MM.1S (cell line): ENCODE results near the gene CPAMD8.
"Not testable (repeated sequence)": the region's sequence is repeated elsewhere in the genome, so short reads cannot be mapped to it uniquely, and the experiment has no call there.

Source experiments
- DNase-seq: peaks from one replicate; pipeline ENCODE4 v3.0.0-alpha.2; 2015
- H2AFZ ChIP-seq: fragments of 300-600 bp; sonication (generic); 2 replicates; pipeline ENCODE4 v1.6.0; 2016; ENCODE audit warnings: antibody characterized with exemption, low read length
- H3F3A ChIP-seq: fragments of 300-600 bp; sonication (generic); 2 replicates; pipeline ENCODE4 v1.6.1; 2016; ENCODE audit warnings: mild to moderate bottlenecking, antibody characterized with exemption, low read length, moderate library complexity, mixed read lengths; ENCODE audit not compliant: insufficient read depth
- H3K27ac ChIP-seq: fragments of 300-600 bp; sonication (generic); 2 replicates; pipeline ENCODE4 v1.5.1; 2016; ENCODE audit warnings: mild to moderate bottlenecking, low read length
- H3K27me3 ChIP-seq: fragments of 300-600 bp; sonication (generic); replicated peaks from 2 replicates; pipeline ENCODE4 v1.6.0; 2016; ENCODE audit warnings: low read length; ENCODE audit not compliant: insufficient read depth
- H3K36me3 ChIP-seq: fragments of 300-600 bp; sonication (generic); replicated peaks from 2 replicates; pipeline ENCODE4 v1.6.1; 2016; ENCODE audit warnings: mild to moderate bottlenecking, low read length, mixed read lengths; ENCODE audit not compliant: insufficient read depth
- H3K4me1 ChIP-seq: fragments of 300-600 bp; sonication (generic); 2 replicates; pipeline ENCODE4 v1.6.1; 2016; ENCODE audit warnings: low read length, mixed read lengths
- H3K4me2 ChIP-seq: fragments of 300-600 bp; sonication (generic); 2 replicates; pipeline ENCODE4 v1.6.0; 2016; ENCODE audit warnings: low read depth, low read length
- H3K4me3 ChIP-seq: fragments of 300-600 bp; sonication (generic); 2 replicates; pipeline ENCODE4 v1.5.1; 2016; ENCODE audit warnings: low read length, mixed read lengths
- H3K79me2 ChIP-seq: fragments of 300-600 bp; sonication (generic); 2 replicates; pipeline ENCODE4 v1.6.1; 2016; ENCODE audit warnings: mixed run types, low read length, mixed read lengths
- H3K9ac ChIP-seq: fragments of 300-600 bp; sonication (generic); 2 replicates; pipeline ENCODE4 v1.6.1; 2016; ENCODE audit warnings: low read length, mixed read lengths
- H3K9me2 ChIP-seq: fragments of 300-600 bp; sonication (generic); replicated peaks from 2 replicates; pipeline ENCODE4 v1.6.1; 2016; ENCODE audit warnings: mild to moderate bottlenecking, low read length, mixed read lengths; ENCODE audit not compliant: insufficient read depth
- H3K9me3 ChIP-seq: fragments of 300-600 bp; sonication (generic); replicated peaks from 2 replicates; pipeline ENCODE4 v1.6.1; 2016; ENCODE audit warnings: mild to moderate bottlenecking, low read length, mixed read lengths; ENCODE audit not compliant: insufficient read depth
- H4K20me1 ChIP-seq: fragments of 300-600 bp; sonication (generic); 2 replicates; pipeline ENCODE4 v1.6.1; 2016; ENCODE audit warnings: mild to moderate bottlenecking, low read length, moderate library complexity, mixed read lengths; ENCODE audit not compliant: insufficient read depth
- EZH2 ChIP-seq: fragments of 300-600 bp; sonication (generic); optimal IDR thresholded peaks from 2 replicates; pipeline ENCODE3; 2017; ENCODE audit warnings: low read depth, mild to moderate bottlenecking, antibody characterized with exemption, low read length, mixed read lengths
- EZH2phosphoT487 ChIP-seq: fragments of 300-600 bp; sonication (generic); IDR thresholded peaks from 2 replicates; pipeline ENCODE4 v1.6.1; 2018; ENCODE audit warnings: antibody characterized with exemption, low read length
- TF ChIP-seq, protein P1 (sequence below): fragments of 300-600 bp; sonication (generic); IDR thresholded peaks from 2 replicates; pipeline ENCODE4 v1.5.1; 2016; ENCODE audit warnings: antibody characterized with exemption, low read length, mixed read lengths

Gene CPAMD8

DNA sequence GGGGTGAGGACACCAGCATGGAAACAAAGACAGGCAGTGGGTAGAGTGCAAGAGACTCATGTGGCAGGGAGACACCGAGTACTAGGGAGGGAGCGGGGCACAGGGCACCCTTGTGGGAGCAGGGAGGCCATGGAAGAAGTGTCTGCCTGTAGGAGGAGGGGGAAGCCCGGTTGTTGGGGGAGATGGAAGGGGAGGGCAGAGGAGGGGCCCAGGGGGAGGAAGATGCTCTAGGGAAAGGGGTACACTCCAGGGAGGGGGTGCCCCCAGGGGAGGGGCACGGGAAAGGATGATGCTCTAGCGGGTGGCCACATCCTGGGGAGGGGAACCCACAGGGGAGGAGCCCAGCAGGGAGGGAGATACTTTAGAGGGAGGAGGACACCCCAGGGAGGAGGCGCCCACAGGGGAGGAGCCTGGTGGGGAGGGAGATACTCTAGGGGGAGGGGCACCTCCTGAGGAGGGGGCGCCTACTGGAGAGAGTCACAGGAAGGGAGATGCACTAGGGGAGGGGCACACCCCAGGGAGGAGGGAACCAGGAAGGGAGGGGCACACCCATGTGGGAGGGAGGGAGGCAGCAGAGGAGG is 24.9 kb downstream of the CPAMD8 start:
- Histone ChIP-seq H3K9me2 (no peaks in the 10 kb centered on the region), H3K4me2 (no peak overlapping the region), H3K9ac (no peak overlapping the region), H3K4me1 (no peaks in the 10 kb centered on the region), H3K9me3 (no peaks in the 10 kb centered on the region), H3K27ac (no peak overlapping the region), H3K36me3 (no peaks in the 10 kb centered on the region), H4K20me1 (no peaks in the 10 kb centered on the region), H3K27me3 (peaks cover 50% of the 10 kb centered on the region), H3F3A (no peaks in the 10 kb centered on the region), H3K79me2 (no peaks in the 10 kb centered on the region), H3K4me3 (no peak overlapping the region), H2AFZ (no peak overlapping the region)
- TF ChIP-seq EZH2, result no peak
- DNase-seq, result no peak

DNA sequence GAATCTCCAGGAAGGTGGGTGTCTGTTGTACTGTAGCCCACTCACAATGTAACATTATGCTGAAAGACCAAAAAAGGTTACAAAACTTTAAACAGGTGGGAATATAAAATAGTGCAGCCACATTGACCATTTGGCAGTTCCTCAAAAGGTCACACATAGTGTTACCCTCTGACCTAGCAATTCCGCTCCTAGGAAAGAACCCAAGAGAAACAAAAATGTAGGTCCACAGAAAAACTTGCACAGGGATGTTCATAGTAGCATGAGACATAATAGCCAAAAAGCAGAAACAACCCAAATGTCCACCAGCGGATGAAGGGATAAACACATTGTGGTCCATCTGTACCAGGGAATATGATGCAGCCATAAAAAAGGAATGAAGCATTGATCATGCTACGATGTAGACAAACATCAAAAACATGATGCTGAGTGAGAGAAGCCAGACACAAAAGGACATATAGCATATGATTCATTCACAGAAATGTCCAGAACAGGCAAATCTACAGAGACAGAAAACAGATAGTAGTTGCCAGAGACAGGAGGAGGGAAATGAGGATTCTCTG is 27.9 kb downstream of the CPAMD8 start:
- no peak overlapping the region for H3K4me3 ChIP-seq
- H3K36me3 ChIP-seq, result no peaks in the 10 kb centered on the region
- H3K27ac ChIP-seq, result no peak overlapping the region
- TF ChIP-seq EZH2 (no peak), EZH2phosphoT487 (no peak)
- TF ChIP-seq, protein P1, sequence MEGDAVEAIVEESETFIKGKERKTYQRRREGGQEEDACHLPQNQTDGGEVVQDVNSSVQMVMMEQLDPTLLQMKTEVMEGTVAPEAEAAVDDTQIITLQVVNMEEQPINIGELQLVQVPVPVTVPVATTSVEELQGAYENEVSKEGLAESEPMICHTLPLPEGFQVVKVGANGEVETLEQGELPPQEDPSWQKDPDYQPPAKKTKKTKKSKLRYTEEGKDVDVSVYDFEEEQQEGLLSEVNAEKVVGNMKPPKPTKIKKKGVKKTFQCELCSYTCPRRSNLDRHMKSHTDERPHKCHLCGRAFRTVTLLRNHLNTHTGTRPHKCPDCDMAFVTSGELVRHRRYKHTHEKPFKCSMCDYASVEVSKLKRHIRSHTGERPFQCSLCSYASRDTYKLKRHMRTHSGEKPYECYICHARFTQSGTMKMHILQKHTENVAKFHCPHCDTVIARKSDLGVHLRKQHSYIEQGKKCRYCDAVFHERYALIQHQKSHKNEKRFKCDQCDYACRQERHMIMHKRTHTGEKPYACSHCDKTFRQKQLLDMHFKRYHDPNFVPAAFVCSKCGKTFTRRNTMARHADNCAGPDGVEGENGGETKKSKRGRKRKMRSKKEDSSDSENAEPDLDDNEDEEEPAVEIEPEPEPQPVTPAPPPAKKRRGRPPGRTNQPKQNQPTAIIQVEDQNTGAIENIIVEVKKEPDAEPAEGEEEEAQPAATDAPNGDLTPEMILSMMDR, result no peak
- no peaks in the 10 kb centered on the region for H3K9me2 ChIP-seq
- no peaks in the 10 kb centered on the region for H3K4me1 ChIP-seq
- H3K9ac ChIP-seq, result no peak overlapping the region
- no peaks in the 10 kb centered on the region for H3K79me2 ChIP-seq
- H2AFZ ChIP-seq, result no peak overlapping the region
- DNase-seq, result no peak
- peaks cover 46% of the 10 kb centered on the region for H3K27me3 ChIP-seq
- no peaks in the 10 kb centered on the region for H3K9me3 ChIP-seq
- H3K4me2 ChIP-seq, result no peak overlapping the region
- H3F3A ChIP-seq, result no peaks in the 10 kb centered on the region
- no peaks in the 10 kb centered on the region for H4K20me1 ChIP-seq

DNA sequence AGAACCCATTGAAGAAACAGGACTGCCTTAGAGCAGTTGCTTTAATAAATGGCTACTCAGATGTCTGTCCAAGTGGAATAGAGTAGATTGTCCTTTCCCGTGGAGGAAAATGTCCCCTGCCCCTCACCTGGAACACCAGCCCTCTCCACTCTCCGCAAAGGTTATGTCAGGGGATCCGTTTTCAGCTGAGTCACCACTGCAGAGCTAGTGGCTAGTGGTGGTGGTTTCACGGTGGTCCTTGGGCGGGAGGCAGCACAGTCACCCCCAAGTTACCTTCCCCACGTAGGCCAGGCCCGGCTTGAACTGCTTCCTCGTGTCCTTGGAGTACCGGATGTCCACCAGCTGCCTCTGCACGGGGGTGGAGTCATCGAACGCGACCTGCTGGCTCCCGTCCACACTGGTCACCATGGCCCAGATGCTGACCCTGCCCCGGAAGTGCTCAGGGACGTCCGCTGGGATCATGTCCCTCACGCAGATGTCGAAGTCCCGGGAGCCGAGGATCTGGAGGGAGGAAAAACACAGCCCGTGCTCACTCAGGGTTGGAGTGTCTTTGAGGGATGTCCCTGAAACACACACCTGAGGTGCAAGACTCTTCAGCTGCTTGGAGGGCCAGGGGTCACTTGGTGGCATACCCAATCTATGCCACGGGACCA is 29.6 kb downstream of the CPAMD8 start:
- peaks cover 46% of the 10 kb centered on the region for H3K27me3 ChIP-seq
- H2AFZ ChIP-seq, H3K9ac ChIP-seq, DNase-seq, H3K9me2 ChIP-seq, H4K20me1 ChIP-seq, H3K4me2 ChIP-seq, H3K27ac ChIP-seq, H3F3A ChIP-seq, H3K79me2 ChIP-seq, H3K9me3 ChIP-seq, H3K4me1 ChIP-seq, H3K36me3 ChIP-seq, H3K4me3 ChIP-seq: not testable (repeated sequence)

DNA sequence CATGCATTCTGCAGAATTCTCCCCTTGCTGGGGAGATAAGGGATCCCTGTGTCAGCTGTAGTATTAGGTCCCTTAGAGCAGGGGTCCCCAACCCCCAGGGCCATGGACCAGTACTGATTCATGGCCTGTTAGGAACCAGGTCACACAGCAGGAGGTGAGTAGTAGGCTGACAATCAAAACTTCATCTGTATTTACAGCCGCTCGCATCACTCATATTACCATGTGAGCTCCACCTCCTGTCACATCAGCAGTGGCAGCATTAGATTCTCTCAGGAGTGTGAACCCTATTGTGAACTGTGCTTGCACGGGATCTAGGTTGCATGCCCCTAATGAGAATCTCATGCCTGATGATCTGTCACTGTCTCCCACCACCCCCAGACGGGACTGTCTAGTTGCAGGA is 37.9 kb downstream of the CPAMD8 start:
- DNase-seq, result no peak
- peaks cover 57% of the 10 kb centered on the region for H3K27me3 ChIP-seq
- H3K79me2 ChIP-seq, result no peaks in the 10 kb centered on the region
- H3K9ac ChIP-seq, result no peak overlapping the region
- no peak overlapping the region for H2AFZ ChIP-seq
- H3K36me3 ChIP-seq, result no peaks in the 10 kb centered on the region
- TF ChIP-seq EZH2phosphoT487 (no peak), EZH2 (no peak)
- TF ChIP-seq, protein P1, result no peak
- no peaks in the 10 kb centered on the region for H4K20me1 ChIP-seq
- no peak overlapping the region for H3K4me2 ChIP-seq
- H3K9me2 ChIP-seq, result no peaks in the 10 kb centered on the region
- no peaks in the 10 kb centered on the region for H3K9me3 ChIP-seq
- H3K4me3 ChIP-seq, result no peak overlapping the region
- H3F3A ChIP-seq, result no peaks in the 10 kb centered on the region
- no peak overlapping the region for H3K27ac ChIP-seq
- H3K4me1 ChIP-seq, result no peaks in the 10 kb centered on the region
